ENCODE results near the gene MIER2.

The MIER2 gene

DNA sequence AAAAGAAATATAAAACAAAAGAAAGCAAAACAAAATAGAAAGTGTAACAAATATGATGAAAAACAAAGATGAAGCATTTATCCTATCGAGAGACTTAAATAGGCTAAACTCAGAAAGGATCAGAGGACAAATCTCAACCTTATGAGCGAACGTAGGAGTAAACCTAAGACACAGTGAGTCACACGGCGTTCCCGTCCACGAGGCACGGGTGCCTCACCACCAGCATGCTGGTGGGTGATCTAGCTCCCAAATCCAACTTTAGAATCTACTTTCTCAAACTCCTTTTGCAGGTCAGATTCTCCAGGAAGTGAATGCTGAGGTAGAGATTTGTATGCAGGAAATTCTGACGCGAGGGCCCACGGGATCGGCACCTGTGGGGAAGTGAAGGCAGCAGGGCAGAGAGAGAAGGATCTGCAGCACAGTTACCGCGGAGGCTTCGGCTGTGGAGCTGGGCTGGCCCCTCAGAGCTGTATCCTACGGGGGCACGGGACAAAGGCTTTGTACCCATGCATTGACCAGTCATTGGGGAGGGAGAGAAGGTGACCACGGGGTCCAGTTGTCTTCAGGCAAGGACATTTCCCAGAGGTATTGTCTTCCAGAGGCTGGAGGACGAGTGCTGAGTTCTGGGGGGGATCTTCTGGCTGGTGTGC, 7.5 kb upstream of the MIER2 start:
- no peak for DNase-seq
- no peak for ATAC-seq
- Mint-ChIP-seq H3K27ac (no peak overlapping the region), H3K27me3 (peaks cover 7% of the 10 kb centered on the region), H3K4me3 (no peak overlapping the region), H3K9me3 (peaks cover 13 to 31% of the 10 kb centered on the region in 2 donors), H3K4me1 (peaks cover 5% of the 10 kb centered on the region)

DNA sequence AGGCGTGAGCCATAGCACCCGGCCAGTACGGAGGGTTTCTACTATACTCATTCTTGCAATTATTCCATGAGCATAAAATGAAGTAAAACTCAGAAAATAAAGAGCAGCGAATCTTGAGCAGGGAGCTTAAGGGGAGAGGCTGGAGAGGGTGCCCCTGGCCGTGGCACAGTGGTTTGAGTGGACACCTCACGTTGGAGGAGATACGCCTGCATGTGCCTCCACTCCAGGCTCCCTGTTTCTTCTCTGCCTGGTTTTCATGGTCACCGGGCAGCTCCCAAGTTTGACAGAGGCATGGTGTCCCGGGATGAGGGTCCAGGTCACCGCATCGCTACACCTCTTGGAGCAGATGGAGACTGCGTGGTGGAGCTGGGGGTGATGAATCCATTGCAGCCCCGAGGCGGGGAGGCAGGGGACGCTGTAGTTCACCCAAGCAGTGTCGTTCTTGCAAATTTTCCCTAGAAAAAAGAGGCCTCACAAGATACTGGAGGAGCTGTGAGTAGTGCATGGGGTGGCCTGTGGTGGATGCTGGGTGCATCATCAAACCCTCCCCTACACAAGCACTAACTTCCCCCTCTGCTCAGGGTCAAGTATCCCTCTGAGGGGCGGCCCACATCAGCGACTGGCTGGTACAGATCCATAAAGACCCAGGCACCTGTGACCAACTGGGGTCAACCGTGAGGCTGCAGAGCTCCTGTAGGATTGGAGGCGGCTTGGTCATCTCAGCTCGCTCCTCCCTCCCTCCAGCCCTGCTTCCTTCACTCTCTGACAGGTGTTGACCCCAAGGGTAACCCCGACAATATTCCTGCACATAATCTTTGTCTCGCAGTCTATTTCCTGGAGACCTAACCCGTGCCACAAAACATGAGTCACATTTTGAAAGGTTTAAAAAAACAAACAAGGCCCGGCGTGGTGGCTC, 3.6 kb upstream of the MIER2 start:
- DNase-seq (no peak), ATAC-seq (no peak)
- H3K4me1 Mint-ChIP-seq = peaks cover 22% of the 10 kb centered on the region
- H3K4me3 Mint-ChIP-seq = no peak overlapping the region
- peaks cover 24% of the 10 kb centered on the region for H3K27me3 Mint-ChIP-seq
- peaks cover 6 to 22% of the 10 kb centered on the region in 2 donors for H3K9me3 Mint-ChIP-seq
- no peak overlapping the region for H3K27ac Mint-ChIP-seq

DNA sequence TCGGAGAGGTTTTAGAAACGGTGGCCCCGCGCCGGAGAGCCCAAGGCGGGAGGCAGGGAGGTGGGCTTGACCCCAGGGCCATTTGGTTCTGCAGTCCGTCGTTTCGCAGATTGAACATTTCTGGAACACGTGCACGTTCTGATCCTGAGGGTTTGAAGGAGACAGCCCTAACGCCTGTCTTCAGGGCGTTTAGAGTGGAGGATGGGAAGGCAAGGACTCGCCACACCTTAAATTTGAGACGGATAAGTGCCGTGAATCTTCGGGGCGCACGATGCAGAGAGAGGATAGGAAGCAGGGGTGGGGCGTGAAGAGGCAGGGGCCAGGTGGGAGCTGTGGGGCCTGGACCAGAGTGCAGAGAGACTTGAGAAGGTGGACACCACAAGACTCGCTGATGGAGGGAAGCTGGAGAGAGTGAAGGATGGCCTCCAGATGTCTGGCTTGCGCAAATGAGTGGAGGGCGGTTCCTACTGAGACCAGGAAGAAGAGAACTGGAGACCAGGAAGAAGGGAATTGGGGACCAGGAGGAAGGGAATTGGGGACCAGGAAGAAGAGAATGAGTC, 804 bp upstream of the MIER2 start:
- Mint-ChIP-seq H3K9me3 (peaks cover 0 to 8% of the 10 kb centered on the region in 2 donors), H3K4me1 (peaks cover 45% of the 10 kb centered on the region), H3K27ac (peak overlapping the region in 1 of 2 donors; percentile 89), H3K4me3 (peak overlapping the region; percentile 83 to 84), H3K27me3 (peaks cover 17% of the 10 kb centered on the region)
- ATAC-seq (no peak), DNase-seq (no peak)

DNA sequence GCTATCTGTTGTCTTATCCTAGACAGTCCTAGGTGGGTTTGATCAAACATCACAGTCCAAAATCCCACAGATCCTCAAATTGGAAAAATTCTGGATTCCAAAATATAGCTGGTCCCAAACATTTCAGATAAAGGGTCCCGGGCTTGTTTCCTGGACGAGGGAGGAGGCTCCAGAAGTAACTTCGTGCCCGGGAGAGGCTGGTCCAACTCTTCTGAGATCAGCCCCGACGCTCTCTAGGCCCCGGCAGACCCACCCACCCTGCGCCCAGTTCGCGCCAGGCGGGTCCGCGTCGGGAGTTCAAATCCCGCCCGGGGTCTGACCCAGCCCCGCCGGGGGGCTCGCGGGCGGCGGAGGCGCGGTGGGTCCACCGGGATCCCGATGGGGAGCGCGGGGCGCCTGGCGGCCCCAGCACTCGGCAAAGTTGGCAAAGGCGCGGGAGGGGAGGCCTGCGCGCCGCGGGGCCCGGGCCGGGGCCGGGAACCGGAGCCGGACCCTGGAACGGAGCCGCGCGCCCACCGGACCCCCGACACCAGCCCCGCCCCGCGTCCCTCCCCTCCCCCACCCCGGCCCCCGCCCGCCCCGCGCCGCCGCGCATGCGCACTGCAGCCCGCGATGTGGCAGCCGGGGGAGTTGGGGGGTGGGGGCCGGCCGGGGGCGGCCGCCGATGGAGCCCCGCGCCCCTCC, 513 bp downstream of the MIER2 start:
- ATAC-seq = peak; percentile 64
- Mint-ChIP-seq H3K9me3 (peaks cover 0 to 8% of the 10 kb centered on the region in 2 donors), H3K27ac (peak overlapping the region; percentile 79 to 90), H3K4me3 (peak overlapping the region; percentile 73 to 92), H3K27me3 (peaks cover 17% of the 10 kb centered on the region), H3K4me1 (peaks cover 58% of the 10 kb centered on the region)
- DNase-seq = peak; percentile 27 to 37

DNA sequence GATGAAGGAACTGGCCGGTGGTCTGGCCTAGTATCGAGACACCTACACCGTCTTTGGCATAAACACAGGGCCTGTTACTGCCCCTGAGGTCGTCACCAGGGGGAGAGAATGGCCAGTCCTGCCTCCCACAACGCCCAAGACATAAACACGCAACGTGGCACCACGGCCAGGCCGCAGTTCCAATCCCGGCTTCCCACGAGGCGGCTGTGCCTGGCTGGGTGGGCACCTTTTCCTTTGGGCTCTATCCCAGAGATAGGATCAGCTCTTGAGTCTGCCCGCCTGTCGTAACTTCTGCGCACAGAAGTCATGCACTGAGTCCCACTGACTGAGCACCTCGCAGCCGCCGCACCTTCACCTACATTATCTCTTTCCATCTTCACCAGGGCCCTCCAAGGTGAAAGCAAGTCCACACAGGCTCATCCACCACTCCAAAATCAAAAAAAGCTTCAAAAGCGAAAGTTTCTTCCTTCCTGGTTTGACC, 1.1 kb downstream of the MIER2 start:
- H3K27me3 Mint-ChIP-seq = peaks cover 17% of the 10 kb centered on the region
- peaks cover 0 to 8% of the 10 kb centered on the region in 2 donors for H3K9me3 Mint-ChIP-seq
- peak overlapping the region; percentile 73 to 92 for H3K4me3 Mint-ChIP-seq
- DNase-seq (peak in 1 of 2 donors; percentile 18), ATAC-seq (no peak)
- H3K27ac Mint-ChIP-seq = peak overlapping the region; percentile 79 to 90
- peaks cover 64% of the 10 kb centered on the region for H3K4me1 Mint-ChIP-seq

DNA sequence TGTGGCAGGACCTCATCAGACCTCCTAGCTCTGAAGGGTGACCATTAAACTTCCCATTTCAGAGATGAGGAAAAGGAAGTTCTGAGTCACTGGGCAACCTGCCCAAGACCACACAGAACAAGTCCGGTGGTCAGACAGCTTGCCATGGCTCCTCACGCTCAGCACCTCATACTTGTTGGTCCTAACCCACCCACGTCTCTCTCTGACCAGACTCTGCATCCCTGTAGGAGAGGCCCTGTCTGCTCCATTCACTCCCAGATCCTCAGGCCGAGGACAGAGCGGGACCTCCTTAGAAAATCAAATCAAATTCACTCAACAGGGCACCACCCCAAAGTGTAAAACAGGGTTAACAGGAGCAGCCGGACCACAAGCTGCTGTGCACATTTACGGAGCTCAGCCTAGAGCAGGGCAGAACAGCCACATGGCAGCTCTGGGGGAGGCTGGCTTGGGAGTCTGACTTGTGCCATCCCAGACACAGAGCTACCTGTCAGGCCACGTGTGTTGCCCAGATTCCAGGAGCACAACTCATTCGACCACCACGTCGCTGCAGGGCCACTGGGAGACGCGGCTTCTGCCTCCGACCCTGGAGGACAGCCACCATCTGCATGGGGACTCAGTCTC, 1.7 kb downstream of the MIER2 start:
- H3K27me3 Mint-ChIP-seq = peaks cover 17% of the 10 kb centered on the region
- DNase-seq (no peak), ATAC-seq (no peak)
- peaks cover 66% of the 10 kb centered on the region for H3K4me1 Mint-ChIP-seq
- peak overlapping the region; percentile 73 to 92 for H3K4me3 Mint-ChIP-seq
- H3K27ac Mint-ChIP-seq = no peak overlapping the region
- peaks cover 0 to 8% of the 10 kb centered on the region in 2 donors for H3K9me3 Mint-ChIP-seq

DNA sequence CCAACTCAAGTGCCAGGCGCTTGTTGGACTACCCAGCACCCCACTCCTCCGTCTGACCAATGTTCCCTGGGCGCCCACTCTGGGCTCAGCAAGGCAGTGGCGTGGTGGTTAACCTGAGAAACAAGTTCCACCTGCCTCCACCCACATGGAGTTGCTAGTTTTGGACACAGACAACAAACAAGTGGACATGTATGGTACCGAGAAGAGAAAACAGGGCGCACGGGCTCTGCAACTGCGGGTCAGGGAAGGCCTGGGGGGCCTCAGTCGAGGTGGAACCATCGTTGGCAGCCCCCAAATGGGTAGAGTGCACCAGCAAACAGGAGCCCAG, 2.5 kb downstream of the MIER2 start:
- DNase-seq = no peak
- peaks cover 0 to 8% of the 10 kb centered on the region in 2 donors for H3K9me3 Mint-ChIP-seq
- ATAC-seq = no peak
- peaks cover 17% of the 10 kb centered on the region for H3K27me3 Mint-ChIP-seq
- no peak overlapping the region for H3K27ac Mint-ChIP-seq
- H3K4me3 Mint-ChIP-seq = peak overlapping the region; percentile 41 to 52
- peaks cover 66% of the 10 kb centered on the region for H3K4me1 Mint-ChIP-seq

DNA sequence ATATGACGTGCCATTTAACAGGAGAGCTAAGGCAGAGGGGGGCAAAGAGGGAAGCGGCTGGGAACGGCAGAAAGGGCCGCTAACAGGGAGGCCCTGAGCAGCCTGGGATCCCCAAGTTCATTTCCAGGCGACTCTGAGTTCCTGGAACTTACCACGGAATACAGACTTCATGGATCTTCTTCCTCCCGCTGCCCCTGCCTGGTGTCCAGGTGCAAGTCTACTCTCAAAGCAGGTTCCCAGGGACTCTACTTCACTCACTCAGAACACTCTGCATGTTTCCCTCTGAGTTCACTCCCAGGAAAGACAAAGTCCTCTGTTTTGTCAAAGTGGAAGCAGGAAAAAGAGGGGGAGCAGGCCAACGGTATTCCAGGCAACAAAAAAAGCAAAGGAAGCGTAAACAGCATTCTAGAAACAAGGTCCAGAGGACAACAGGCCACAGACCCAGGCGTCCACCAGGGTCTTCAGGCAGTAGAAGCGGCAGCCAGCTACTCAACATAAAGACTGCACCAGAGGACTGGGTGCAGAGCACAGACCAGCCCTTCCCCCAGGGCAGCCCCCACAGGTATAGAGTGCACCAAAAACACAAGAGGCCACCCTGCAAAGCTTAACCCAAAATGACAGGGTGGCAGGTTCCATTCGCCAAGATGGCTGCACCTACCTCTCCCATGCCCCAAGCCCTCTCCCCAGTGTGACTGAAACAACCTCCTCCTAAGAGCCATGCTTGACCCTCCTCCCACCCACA, 3.0 kb downstream of the MIER2 start:
- H3K4me3 Mint-ChIP-seq = peak overlapping the region in 1 of 2 donors; percentile 52
- DNase-seq (no peak), ATAC-seq (no peak)
- peaks cover 0 to 8% of the 10 kb centered on the region in 2 donors for H3K9me3 Mint-ChIP-seq
- peaks cover 17% of the 10 kb centered on the region for H3K27me3 Mint-ChIP-seq
- H3K4me1 Mint-ChIP-seq = peaks cover 66% of the 10 kb centered on the region
- H3K27ac Mint-ChIP-seq = peak overlapping the region in 1 of 2 donors; percentile 79

DNA sequence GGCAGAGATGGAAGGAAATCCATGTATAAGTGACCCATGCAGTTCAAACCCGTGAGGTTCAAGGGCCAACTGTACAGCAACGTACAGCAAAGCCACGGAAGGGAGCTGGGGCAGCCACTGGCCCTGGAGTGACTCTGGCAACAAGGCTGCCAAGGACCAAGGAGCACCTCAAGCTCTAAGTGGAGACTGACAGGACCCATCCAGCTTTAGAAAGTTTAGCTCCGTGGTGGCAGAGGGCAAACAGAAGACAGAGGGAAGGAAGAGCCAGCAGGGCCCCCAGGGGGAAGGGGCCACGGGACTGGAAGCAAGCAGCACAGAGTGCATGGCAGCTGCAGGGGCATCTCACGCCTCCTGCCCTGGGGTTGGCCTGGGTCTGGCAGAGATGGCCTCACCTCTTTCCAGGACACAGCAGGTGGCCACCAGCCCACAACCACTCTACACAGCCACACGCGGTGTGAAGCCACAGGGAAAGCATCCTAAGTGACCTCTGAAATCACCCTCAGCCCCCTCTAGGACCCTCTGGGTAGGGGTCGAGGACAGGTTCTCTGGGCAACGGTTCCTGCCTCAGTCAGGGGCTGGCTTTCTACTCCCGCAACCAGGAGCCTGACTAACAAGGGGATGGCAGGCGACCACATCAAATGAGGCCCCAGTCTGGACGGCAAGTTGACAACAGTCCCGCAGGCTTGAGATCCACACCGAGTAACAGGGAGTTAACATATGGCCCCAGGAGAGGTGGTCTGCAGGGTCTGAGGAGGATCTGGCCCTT, 3.8 kb downstream of the MIER2 start:
- DNase-seq (no peak), ATAC-seq (no peak)
- Mint-ChIP-seq H3K27me3 (peaks cover 11% of the 10 kb centered on the region), H3K4me1 (peaks cover 66% of the 10 kb centered on the region), H3K27ac (peak overlapping the region in 1 of 2 donors; percentile 79), H3K9me3 (peaks cover 0 to 8% of the 10 kb centered on the region in 2 donors), H3K4me3 (peak overlapping the region in 1 of 2 donors; percentile 35)

DNA sequence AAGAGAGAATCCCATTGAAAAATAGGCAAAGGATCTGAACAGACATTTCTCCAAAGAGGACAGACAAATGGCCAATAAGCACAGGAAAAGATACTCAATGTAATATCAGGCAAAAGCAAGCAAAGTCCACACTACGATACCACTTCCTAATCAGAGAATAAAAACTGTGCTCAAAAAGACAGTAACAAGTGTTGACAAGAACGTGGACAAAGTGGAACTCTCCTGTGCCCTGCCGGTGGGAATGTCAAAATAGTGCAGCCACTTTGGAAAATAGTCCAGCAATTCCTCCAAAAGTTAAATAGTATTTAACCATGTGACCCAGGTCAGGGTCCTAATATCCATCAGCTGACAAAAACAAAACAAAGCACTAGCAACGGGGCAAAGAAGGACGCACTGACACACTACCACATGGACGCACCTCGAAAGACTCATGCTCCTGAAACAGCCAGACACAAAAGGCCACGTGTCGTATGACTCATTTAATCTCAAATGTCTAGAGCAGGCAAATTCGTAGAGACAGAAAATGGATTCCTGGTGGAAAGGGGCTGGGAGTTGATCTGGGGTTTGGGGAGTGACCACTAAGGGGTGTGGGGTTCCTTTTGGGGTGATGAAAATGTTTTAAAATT, 5.2 kb downstream of the MIER2 start:
- Mint-ChIP-seq H3K27me3 (no peaks in the 10 kb centered on the region), H3K4me3 (no peak overlapping the region), H3K27ac (no peak overlapping the region), H3K9me3 (no peaks in the 10 kb centered on the region), H3K4me1 (peaks cover 57% of the 10 kb centered on the region)
- no peak for DNase-seq
- no peak for ATAC-seq

DNA sequence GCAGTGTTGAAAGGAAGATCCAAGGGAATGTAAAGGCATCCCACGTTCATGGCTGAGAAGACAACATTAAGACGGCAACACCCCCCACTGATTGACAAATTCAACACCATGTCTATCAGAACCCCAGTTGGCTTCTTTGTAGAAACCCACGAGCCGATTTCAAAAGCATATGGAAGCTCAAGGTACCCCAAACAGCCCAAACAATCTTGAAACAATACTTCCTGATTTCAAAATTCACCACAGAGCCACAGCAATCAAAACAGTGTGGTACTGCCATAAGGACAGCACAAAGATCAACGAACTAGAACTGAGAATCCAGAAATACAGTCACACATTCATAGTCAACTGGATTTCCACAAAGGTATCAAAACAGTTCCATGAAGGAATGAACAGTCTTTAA, 6.2 kb downstream of the MIER2 start:
- Mint-ChIP-seq H3K27me3 (no peaks in the 10 kb centered on the region), H3K4me3 (no peak overlapping the region), H3K4me1 (peaks cover 52% of the 10 kb centered on the region), H3K9me3 (no peaks in the 10 kb centered on the region), H3K27ac (no peak overlapping the region)
- no peak for ATAC-seq
- no peak for DNase-seq

DNA sequence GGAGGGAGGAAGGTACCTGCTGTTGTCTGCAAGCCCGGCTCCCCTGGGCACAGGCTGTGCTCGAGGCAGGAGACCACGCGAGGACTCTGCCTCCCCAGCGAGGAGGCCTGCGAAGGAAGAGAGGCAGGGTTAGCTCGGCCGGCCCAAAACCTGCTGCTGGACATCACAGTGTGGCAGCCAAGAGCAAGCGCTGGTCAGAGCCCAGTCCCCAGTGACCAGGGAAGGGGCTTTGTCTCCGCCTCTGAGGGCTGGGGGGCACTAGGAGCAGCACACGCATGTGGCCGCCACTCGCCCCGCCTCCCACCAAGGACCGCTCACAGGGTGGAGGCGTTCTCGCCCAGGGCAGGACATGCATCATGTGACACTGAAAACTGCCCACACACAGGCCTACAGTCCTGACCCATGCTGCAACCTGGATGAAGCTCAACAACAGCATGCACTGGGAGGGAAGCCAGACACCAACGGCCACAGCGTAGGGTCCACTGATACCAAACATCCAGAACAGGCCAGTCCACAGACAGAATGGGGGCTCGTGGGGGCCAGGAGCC, 8.5 kb downstream of the MIER2 start:
- no peak overlapping the region for H3K4me3 Mint-ChIP-seq
- H3K4me1 Mint-ChIP-seq = peaks cover 29% of the 10 kb centered on the region
- ATAC-seq = no peak
- DNase-seq = no peak
- H3K27ac Mint-ChIP-seq = peak overlapping the region in 1 of 2 donors; percentile 34
- H3K27me3 Mint-ChIP-seq = no peaks in the 10 kb centered on the region
- no peaks in the 10 kb centered on the region for H3K9me3 Mint-ChIP-seq

DNA sequence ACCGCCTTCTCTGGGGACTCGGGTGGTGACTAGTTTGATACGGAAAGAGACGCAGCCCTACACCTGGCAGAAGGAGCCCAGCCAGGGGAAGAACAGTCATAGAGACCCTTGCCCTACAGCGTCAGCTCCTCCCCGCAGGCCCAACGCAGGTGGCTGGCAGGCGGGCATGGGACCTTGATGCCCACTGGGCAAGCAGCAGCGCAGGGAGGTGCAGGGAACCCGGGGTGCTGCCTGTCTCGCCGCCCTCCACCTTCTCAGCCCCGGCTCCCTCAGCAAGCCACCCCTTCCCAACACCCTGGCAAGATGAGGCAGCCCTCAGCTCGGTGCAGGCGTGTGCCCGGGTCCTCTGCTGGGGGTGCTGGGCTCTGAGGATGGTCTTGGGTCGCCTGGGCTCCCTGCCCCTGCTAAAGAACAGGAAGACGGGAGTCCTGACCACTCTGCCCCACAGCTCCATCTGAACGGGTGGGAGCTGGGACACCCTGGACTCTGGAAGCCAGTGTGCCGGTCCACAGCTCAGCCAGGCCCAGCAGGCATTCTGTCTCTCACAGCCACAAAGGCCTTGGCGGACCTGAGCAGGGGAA, 9.0 kb downstream of the MIER2 start:
- Mint-ChIP-seq H3K4me1 (peaks cover 23% of the 10 kb centered on the region), H3K27ac (no peak overlapping the region)
- ATAC-seq = no peak

More for the DNA sequence above, 9.0 kb downstream of the MIER2 start:
- no peak overlapping the region for H3K4me3 Mint-ChIP-seq
- H3K27me3 Mint-ChIP-seq = no peaks in the 10 kb centered on the region
- DNase-seq = no peak
- peaks cover 0 to 5% of the 10 kb centered on the region in 2 donors for H3K9me3 Mint-ChIP-seq

Data from stimulated activated naive CD8-positive, alpha-beta T cell treated with anti-CD3 and anti-CD28 coated beads, Interleukin-15, amount 100 ng/mL, for 72 hours (primary cell).